ENCODE results near the gene ANKS6. TPM values are rescaled to one million over a fixed set of nuclear protein-coding genes. Genes with fewer than 3 reads are reported as not detected.

Gene ANKS6
- total RNA-seq, 1 donor from 2014 or later, result 12.3 TPM

DNA sequence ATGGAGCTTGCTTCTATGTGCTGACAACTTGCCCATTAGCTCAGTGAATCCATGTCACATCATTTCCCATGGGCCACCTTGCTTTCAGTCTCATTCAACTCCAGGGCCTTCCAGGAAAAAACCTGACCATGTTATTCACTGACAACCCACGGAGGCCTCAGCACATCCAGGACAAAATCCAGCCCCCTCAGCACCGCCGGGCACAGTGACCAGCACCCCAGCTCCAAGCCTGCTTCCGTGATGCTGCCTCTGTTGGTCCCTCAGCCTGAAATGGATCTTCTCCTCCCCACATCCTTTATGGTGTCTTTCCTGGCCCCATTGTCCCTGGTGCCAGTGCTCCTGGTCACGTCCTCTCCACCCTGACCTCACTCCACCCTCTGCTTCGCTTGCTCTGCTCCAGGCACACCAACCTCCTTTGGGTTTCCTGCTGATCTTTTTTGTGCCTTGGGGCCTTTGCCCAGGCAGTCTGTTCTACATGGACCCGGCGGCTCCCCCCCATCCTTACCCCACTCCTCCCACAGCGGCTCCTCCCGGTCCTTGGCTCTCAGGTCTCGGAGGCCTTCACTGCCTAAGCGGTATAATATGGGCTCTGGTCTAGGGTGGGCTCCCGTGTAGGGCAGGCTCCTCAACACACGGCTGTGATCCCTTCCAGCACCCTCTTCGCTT is 25.0 kb downstream of the ANKS6 start:
- DNase-seq, result no peak

DNA sequence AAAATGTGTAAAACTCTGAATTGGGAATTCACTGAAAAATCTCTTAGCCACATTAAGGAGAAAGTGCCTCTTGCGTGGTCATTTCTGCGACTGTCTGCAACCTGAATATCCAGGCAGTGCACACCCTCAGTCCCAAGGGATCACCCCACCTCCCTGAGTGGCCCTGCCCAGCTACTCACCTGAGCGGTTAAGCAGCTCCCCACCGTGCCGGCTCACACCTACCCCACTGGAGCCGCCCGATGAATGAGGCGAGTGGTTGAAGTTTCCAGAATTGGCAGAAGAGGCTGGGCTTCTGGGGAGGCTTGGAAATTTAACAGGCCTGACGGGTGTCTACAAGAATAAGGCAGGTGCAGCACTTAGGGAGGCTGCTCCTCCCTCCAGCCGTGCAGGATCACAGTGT is 25.6 kb downstream of the ANKS6 start:
- DNase-seq, result no peak

DNA sequence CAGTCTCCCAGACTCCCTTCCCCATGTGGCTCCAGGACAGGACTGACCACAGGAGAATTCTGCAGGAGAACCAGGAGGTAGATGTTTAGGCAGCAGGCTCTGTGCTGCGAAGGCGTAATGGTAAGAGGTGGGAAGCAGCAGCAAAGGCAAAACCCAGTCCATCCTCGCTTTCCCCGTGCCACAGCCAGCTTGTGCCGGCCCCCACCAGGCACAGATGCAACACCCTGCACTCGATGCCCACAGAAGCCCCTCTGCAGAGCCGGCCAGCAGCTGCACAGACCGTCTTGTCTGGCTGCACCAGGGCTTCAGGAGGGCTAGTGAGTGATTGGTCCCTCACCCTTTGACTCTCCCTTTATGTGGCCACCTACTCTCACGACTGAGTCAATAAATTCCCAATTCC is 28.0 kb downstream of the ANKS6 start:
- no peak for DNase-seq

DNA sequence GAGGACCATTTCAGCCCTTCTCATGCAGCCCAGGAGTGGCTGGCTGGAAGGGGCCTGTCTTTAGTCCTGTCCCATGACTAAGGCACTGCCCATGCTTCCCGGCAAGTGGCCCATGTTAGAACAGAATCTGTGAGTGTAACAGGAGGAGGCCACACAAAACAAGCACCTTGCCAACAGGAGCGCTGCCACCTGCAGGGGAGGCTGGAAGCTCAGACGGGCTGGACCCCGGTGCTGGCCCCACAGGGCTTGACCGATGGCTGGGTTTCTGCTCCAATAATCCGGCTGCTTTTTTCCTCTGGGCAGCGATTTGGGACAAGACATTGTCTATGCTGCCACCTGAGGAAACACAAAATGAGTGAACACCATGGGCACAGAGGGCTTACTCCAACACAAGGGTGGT is 28.4 kb downstream of the ANKS6 start:
- no peak for DNase-seq

DNA sequence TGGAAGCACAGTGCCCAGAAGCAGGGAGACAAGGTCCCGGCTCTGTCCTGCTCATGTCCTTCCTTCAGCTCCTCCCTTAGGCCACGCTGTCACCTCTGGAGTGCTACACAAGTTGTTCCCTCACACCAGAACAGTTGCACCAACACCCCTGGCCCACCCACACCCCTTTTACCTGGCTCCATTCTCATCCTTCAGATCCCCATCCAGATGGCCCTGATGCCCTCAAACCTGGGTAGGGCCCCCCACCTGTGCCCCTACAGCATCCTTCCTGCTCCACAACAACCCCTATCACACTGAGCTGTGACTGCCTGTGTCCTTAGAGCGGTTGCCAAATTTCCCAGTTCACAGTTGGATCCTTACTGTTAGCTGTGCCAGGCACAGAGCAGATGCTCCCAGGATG is 29.2 kb downstream of the ANKS6 start:
- DNase-seq, result no peak

DNA sequence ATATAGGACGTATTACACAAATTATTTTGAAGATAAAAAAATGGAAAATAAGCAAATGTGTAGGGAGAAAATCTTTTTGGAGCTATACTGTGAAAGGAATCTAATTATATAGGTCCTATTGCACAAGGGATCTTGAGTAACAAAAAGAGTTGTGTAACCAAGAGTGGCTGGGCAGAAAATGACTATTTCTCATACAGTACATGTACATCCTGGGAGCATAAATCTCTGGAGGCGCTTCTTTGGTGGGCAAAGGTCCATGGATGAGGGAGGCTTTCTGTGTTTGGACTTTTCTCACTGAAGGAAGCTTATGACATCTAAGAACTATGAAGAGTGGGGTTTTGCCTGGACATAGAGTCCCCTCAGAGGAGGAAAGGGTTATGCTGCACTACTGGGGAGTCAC is 29.8 kb downstream of the ANKS6 start:
- no peak for DNase-seq

DNA sequence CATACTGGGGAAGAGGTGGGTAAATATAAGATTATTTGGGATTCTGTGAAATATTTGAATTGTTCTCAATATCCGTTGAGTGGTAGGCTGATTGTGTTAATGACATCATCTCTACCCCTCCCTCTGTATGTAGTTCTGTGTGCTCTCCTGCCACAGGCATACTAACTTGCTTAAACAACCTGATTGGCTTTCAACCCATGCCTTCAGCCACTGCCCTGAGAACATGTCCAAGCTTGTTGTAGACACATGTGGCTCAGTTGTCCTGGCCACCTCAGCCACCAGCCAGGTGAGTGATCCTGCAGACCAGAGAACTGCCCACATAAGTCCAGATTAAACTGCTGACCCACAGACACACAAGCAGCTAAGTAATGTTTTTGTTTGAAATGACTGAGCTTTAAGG is 31.1 kb downstream of the ANKS6 start:
- no peak for DNase-seq

DNA sequence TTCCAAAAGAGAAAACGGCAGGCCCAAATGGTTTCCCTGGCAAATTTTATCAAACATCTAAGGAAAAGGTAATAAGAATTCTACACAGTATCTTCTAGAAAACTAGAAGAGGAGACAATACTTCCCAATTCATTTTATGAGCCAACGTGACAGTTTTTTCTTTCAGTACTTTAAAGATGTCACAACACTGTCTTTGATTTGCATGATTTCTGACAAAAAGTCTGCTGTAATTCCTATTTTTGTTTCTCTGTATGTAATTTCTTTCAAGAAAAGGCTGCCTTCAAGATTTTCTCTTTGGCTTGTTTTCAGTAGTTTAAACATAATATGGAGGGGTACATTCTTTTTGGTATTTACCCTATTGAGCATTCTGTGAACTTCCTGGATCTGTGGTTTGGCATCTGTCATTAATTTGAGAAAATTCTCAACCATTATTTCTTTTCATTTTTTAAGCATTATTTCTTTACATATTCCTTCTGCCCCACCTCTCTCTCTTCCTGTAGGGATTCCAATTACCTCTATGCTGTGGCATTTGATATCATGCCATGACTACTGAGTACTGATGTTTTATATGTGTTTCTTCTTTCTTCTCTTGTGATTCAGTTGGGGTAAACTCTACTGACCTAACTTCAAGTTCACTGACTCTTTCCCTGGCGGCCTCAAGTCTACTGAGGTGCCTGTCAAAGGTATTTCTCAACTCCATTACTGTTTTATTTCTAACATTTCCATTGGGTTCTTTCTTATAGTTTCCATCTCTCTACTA is 32.2 kb downstream of the ANKS6 start:
- DNase-seq, result no peak

DNA sequence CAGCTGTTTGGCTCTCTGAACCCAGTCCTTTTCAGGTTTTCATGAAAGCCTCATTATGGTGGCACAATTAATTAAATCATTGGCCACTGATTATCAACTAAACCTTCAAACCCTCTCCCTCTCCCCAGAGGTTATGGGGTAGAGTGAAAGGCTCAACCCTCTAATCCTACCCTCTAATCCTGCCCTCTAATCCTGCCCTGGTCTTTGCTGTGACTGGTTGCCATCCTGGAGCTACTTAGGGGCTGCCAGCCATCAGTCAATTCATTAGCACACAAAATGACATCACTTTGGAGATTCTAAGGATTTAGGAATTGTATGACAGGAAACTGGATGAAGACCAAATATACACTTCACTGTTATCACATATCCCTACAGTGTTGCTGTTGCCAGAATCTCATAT is 36.1 kb downstream of the ANKS6 start:
- no peak for DNase-seq

DNA sequence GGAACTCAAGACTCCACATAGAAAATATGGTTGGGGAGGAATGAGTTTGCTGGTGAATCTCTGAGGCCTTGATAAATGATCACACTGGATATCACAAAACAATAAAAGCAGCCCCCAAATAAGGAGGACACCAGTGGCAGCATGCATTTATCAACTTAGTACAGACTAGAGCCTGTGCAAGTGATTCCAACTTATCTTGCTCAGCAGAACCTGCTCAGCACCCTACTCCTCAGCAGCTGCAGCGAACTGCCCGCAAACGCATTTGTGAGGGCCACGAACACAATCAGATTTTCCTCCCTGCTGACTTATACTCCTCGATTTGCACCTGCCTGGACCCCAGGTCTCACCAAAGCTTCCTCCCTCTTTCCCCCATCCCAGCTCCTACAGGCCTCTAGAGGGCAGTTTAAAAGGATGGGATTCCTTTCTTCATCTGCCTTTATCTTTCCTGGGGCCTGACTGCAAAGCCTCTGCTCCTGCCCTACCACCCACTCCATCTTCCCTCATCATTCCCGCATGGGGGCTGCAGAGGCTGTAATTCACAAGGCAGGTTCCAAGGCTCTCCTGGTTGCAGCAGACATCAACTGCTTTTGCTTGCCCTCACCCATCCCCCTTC is 41.2 kb downstream of the ANKS6 start:
- DNase-seq, result no peak

DNA sequence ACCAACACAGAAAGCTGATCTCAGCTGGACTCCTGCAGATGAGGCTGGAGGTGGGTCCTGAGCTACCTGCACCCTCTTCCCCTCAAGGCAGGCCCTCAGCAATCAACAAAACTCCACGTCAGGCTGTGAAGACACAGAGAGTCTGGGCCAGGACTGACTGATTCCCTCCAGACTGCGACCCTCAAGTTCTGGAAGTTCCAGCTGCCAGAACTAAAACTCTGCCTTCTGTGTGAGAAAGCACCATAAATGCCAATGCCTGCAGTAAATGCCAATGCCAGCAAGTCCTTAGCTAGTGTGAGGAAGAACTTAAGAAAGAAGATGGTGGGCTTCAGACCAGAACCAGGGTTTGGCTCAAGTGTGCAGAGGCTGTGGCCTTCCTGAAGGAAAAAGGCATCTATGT is 45.1 kb downstream of the ANKS6 start:
- DNase-seq, result no peak

DNA sequence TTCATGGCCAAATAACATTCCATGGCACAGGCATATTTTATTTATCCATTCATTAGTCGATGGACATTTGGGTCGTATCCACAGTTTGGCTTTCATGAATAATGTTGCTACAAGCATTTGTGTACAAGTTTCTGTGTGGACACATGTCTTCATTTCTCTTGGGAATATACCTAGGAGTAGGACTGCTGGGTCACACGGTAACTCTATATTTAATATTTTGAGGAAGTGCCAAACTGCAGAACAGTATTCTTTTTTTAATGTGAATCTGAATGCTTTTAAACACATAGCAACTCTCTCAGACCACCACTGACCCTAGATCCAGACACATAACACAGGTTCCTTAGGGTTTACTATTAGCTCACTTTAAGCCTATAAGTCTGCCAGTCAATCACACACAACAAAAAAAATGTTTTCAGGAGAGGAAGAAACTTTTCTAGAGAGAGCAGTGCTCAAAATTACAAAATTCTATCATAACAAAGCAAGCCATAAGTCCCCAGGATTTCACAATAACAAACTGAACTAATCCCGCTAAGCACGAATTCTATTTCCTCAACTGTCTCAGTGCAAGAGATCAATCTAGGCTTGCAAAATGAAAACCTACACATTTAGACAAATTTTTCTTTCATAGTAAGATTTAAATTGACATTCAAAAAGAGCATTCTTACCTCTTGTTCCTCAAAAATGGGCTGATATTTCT is 45.8 kb downstream of the ANKS6 start:
- DNase-seq, result no peak

DNA sequence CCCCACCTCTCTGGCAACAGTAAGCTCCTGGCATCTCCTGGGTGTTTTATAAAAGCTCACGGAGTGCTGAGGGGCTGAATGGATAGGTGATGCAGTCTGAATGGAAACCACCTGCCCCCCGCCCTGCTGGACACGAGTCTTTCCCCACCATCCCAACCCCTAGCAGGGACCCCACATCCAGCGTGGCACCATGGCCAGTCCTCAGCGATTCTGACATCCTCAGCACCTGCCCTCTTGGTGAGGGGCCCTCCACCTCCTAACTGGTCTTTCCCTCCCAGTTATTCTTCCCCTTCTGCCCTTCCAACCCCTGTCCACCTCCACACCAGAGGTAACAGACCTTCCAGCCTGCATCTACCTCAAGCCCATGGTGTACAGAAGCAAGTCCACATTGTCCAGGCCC is 48.9 kb downstream of the ANKS6 start:
- DNase-seq, result no peak

DNA sequence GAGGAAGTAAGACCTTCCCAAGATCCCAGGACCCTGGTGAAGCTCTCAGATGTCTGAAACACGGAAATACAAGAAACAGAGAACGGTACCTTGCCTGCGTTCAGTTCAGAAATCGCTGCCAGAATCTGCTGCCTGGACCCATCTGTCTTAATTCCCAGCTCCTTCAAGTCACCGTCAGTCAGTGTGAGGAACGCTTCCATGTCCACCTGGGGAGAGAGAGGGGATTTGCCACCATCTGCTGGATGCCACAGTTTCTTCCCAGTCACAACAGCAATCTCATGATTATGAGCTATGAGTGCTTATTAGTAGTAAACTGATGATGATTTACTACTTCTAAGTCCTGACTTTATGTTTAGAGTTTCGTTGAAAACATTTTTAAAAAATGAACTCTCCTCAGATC is 50.9 kb downstream of the ANKS6 start:
- DNase-seq, result no peak

DNA sequence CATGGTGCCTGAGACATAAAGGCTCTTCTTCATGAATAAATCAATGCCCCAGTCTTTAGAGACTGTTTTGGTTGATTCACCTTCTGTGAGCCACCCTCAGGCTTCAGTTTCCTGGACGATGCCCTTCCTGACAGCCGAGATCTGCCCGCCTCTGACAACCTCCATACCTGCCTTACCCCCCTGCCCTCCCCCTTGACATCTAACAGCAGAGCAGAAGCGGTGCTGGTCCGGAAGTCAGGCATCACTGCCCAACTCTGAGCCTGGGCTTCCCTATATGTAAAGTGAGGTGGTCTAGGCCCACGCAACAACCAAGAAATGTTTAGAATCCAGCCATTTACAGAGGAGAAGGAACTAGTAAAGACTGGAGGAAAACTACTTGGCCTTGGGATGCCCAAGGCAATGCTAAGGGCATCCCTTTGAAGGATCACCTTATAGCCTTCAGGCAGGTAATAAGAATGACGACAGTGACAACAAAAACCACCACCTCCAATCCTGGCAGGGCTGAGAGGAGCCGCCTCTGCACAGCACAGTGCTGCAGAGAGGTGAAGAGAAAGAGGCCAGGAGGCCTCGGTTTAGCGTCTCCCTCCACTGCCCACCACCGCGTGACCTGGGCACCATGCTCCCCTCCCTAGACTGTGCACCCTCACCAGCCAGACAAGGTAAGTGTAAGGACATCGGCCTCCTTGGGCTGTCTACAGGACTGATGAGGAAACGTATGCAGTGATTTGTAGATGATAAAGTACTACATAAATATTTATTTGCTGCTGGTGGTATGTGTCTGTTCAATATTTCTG is 52.3 kb downstream of the ANKS6 start:
- DNase-seq, result no peak

DNA sequence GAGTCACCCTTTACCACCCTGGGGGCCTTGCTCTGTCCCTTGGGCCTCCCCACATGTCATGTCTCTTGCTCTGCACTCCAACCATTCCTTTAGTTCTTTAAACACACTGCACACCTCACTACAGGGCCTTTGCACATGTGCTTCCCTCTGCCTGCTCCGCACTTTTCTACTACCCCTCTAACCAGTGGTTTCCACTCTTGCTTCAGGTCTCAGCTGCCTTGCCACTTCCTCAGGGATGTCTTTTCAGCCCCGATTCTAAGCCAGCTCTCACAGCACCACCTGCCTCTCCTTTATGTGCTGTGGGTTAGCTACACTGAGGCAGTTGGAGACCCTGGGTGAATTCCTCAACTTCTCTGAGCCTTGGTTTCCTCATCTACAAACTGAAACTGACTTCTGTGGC is 53.0 kb downstream of the ANKS6 start:
- DNase-seq, result no peak

DNA sequence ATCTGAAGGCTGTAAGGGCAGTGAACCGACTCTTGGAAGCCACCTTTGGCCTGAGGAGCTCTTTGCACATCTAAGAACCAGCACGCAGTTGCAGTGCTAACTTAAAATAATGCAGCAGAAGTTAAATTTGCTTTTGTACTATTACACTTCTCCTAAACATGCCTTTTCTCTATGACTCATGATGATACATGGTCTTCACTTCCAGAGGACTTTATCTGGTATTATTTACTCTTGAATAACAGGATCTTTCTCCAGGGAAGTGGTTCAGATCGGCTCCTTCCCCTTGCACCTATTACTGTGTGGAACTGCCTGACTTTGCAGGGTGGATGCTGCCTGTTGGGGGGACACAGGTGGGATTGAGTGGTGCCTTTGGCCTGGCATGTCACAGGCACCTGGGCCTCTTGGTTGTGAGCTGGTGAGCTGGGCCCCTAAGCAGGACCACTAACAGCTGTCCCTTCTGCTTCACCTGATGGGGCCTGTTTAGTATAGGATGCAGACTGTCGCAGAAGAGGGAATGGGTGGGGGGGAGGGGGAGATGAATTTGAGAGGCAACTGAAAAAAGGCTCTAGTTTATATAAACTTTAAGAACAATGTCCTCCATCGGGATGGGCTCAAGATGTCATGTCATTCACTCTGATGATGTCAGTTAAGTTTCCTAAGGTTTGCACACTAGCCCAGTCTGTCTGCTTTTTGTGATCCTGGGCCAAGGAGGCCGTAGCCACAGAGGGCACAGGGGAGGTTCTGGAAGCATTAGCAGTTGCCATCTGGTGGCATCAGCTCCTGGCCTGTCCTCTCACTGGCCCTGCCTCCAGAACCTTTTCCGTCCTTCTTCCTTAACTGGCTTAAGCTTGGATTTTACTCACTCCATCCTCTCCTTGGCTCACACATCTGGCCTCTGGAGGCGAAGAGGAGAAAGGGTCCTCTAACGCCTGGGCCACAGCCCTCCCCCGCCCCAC is 53.8 kb downstream of the ANKS6 start:
- no peak for DNase-seq

DNA sequence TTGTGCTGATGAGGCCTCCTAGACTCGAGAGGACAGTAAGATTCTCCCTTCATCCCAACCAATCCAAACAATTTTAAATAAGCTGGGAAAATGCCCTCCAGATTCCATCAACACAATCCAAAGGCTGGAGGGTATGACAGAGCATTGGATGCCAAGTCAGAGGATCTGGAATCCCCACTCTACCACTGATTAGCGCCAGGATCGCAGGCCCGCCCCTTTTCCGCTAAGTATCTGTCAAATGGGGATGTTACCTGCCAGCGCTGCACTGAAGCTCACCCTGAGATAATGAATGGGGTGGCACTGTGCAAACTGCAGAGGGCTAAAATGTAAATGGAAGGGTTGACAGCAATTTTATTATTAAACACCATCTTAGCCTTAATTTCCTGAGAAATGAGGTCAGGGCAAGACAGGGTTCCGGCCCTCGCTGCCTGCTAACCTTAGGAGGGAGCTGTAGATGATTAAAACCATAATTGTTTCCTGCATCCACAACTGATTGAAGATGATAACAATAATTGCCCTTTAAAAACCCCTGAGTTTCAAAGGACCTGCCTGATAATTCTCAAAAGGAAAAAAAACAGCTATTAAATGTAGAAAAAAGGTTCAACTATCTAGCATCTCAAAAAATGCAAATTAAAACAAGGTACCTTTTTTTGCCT is 56.0 kb downstream of the ANKS6 start:
- DNase-seq, result no peak

DNA sequence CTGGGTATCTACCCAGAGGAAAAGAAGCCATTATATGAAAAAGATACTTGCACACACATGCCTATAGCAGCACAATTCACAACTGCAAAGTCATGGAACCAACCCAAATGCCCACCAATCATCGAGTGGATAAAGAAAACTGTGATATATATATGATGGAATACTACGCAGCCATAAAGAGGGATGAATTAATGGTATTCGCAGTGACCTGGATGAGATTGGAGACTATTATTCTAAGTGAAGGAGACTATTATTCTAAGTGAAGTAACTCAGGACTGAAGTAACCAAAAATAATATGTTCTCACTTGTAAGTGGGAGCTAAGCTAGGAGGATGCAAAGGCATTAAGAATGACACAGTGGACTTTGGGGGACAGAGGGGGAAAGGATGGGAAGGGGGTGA is 57.6 kb downstream of the ANKS6 start:
- DNase-seq, result no peak

DNA sequence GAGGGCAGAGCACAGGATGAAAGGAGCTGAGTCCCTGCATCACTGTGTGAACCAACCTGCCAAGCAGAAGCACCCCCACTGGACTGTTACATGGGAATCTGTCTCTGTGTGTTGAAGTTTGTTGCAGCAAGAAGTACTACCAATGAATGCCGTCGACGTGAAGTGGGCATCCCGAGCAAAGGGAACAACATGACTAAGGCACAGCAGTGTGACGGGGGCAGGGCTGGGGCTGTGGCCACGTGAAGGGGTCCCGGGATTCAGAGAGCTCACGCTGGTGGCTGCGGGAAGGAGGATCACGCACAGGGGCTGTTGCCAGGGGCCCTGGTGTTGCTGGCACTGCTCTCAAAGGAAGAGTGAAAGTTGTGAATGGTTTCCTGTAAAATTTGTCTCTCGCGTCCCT is 60.1 kb downstream of the ANKS6 start:
- no peak for DNase-seq

DNA sequence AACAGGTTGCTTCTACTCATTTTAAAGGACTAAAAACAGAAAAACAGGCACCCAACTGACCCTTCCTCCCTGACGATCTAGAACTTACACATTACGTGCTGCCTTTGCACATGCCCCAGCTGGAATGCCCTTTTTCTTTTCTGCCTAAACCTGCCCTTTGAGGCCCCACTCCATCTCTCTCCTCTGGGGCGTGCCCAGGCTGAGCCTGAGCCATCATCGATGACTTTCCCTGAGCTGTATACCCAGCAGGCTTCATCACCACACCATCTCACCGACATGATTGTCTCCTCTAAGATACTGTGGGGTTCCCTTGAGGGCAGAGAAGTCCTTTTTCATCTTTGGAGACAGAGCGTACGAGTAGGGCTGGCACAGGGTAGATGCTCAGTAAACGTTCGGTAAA is 63.6 kb downstream of the ANKS6 start:
- no peak for DNase-seq
